ENCODE data around the gene LUC7L3.

The LUC7L3 gene

GRCh38 chr17:50688245-50688644 lies 31.2 kb upstream of the LUC7L3 start:
- H3K9ac ChIP-seq (ENCODE audit: low read length) = no peak overlapping the region
- no peaks in the 10 kb centered on the region for H3K79me2 ChIP-seq (ENCODE audit: insufficient read depth, low read length)
- no peaks in the 10 kb centered on the region for H3K36me3 ChIP-seq (ENCODE audit: low read length)
- H3K9me2 ChIP-seq (replicated peaks; ENCODE audit: insufficient read depth, low read length) = no peaks in the 10 kb centered on the region
- TF ChIP-seq CTCF (IDR thresholded peaks at IDR 0.05; ENCODE audit: insufficient read depth, low read length, poor library complexity, severe bottlenecking) (no peak), EZH2phosphoT487 (conservative IDR thresholded peaks at IDR 0.05; ENCODE audit: low read length) (no peak)
- no peaks in the 10 kb centered on the region for H4K20me1 ChIP-seq (ENCODE audit: low read depth, low read length)
- H3K4me3 ChIP-seq (ENCODE audit: insufficient read depth, low read length, poor library complexity, severe bottlenecking) = no peak overlapping the region
- no peaks in the 10 kb centered on the region for H3F3A ChIP-seq (ENCODE audit: insufficient read depth)
- no peaks in the 10 kb centered on the region for H3K27me3 ChIP-seq (ENCODE audit: low read length)
- H3K4me2 ChIP-seq (ENCODE audit: low read depth, low read length, poor library complexity, severe bottlenecking) = no peak overlapping the region
- H2AFZ ChIP-seq (ENCODE audit: low read depth, low read length, severe bottlenecking) = no peak overlapping the region
- H3K27ac ChIP-seq (ENCODE audit: low read depth, low read length) = no peak overlapping the region
- no peaks in the 10 kb centered on the region for H3K9me3 ChIP-seq (ENCODE audit: insufficient read depth, low read length)

GRCh38 chr17:50689251-50689650 lies 30.2 kb upstream of the LUC7L3 start:
- H3K27ac ChIP-seq (ENCODE audit: low read depth, low read length) = no peak overlapping the region
- no peaks in the 10 kb centered on the region for H3K9me2 ChIP-seq (replicated peaks; ENCODE audit: insufficient read depth, low read length)
- H3K79me2 ChIP-seq (ENCODE audit: insufficient read depth, low read length) = no peaks in the 10 kb centered on the region
- no peak overlapping the region for H2AFZ ChIP-seq (ENCODE audit: low read depth, low read length, severe bottlenecking)
- H3K27me3 ChIP-seq (ENCODE audit: low read length) = no peaks in the 10 kb centered on the region
- H3K9me3 ChIP-seq (ENCODE audit: insufficient read depth, low read length) = no peaks in the 10 kb centered on the region
- no peak for TF ChIP-seq EZH2phosphoT487 (conservative IDR thresholded peaks at IDR 0.05; ENCODE audit: low read length)
- no peak for TF ChIP-seq CTCF (IDR thresholded peaks at IDR 0.05; ENCODE audit: insufficient read depth, low read length, poor library complexity, severe bottlenecking)
- H3K4me2 ChIP-seq (ENCODE audit: low read depth, low read length, poor library complexity, severe bottlenecking) = no peak overlapping the region
- no peak overlapping the region for H3K4me3 ChIP-seq (ENCODE audit: insufficient read depth, low read length, poor library complexity, severe bottlenecking)
- no peak overlapping the region for H3K9ac ChIP-seq (ENCODE audit: low read length)
- no peaks in the 10 kb centered on the region for H3F3A ChIP-seq (ENCODE audit: insufficient read depth)
- no peaks in the 10 kb centered on the region for H4K20me1 ChIP-seq (ENCODE audit: low read depth, low read length)
- peaks cover 2% of the 10 kb centered on the region; the same call in 1 of the 2 replicates for H3K36me3 ChIP-seq (ENCODE audit: low read length)

- H3K9me2 ChIP-seq (replicated peaks; ENCODE audit: insufficient read depth, low read length) = no peaks in the 10 kb centered on the region
- H3K9me3 ChIP-seq (ENCODE audit: insufficient read depth, low read length) = no peaks in the 10 kb centered on the region
- no peak overlapping the region for H3K4me3 ChIP-seq (ENCODE audit: insufficient read depth, low read length, poor library complexity, severe bottlenecking)
- no peaks in the 10 kb centered on the region for H3K27me3 ChIP-seq (ENCODE audit: low read length)
- H3K36me3 ChIP-seq (ENCODE audit: low read length) = peaks cover 6% of the 10 kb centered on the region; the same call in 1 of the 2 replicates
- H3K79me2 ChIP-seq (ENCODE audit: insufficient read depth, low read length) = no peaks in the 10 kb centered on the region
- no peak overlapping the region for H3K4me2 ChIP-seq (ENCODE audit: low read depth, low read length, poor library complexity, severe bottlenecking)
- H3K27ac ChIP-seq (ENCODE audit: low read depth, low read length) = no peak overlapping the region
- H4K20me1 ChIP-seq (ENCODE audit: low read depth, low read length) = no peaks in the 10 kb centered on the region
- TF ChIP-seq EZH2phosphoT487 (conservative IDR thresholded peaks at IDR 0.05; ENCODE audit: low read length) (no peak), CTCF (IDR thresholded peaks at IDR 0.05; ENCODE audit: insufficient read depth, low read length, poor library complexity, severe bottlenecking) (no peak)
- H2AFZ ChIP-seq (ENCODE audit: low read depth, low read length, severe bottlenecking) = no peak overlapping the region
- H3F3A ChIP-seq (ENCODE audit: insufficient read depth) = no peaks in the 10 kb centered on the region
- H3K9ac ChIP-seq (ENCODE audit: low read length) = no peak overlapping the region
Observed at GRCh38 chr17:50689956-50690886, 29.2 kb upstream of the LUC7L3 start.

Data from SU-DHL-6 (cell line).